Osteocyte (in vitro differentiated cells): ENCODE measurements around the gene REC8. TPM values are rescaled to one million over a fixed set of nuclear protein-coding genes. Genes with fewer than 3 reads are reported as not detected.

Source experiments
- DNase-seq: peaks from one replicate; pipeline ENCODE4 v3.0.0; 2021; ENCODE audit warnings: mixed read lengths; ENCODE audit not compliant: unreplicated experiment; ENCODE audit errors: extremely low spot score
- H3K27ac Mint-ChIP-seq: one replicate; pipeline ENCODE4 v1.8.0; 2021; ENCODE audit warnings: mild to moderate bottlenecking, mixed read lengths; ENCODE audit not compliant: unreplicated experiment
- H3K27me3 Mint-ChIP-seq: one replicate; pipeline ENCODE4 v1.8.0; 2021; ENCODE audit warnings: mixed read lengths; ENCODE audit not compliant: unreplicated experiment
- H3K36me3 Mint-ChIP-seq: one replicate; pipeline ENCODE4 v1.8.0; 2021; ENCODE audit warnings: mixed read lengths; ENCODE audit not compliant: unreplicated experiment
- H3K4me1 Mint-ChIP-seq: one replicate; pipeline ENCODE4 v1.8.0; 2021; ENCODE audit warnings: mixed read lengths; ENCODE audit not compliant: unreplicated experiment
- H3K4me3 Mint-ChIP-seq: one replicate; pipeline ENCODE4 v1.8.0; 2021; ENCODE audit warnings: mild to moderate bottlenecking, moderate library complexity, mixed read lengths; ENCODE audit not compliant: unreplicated experiment
- H3K9me3 Mint-ChIP-seq: one replicate; pipeline ENCODE4 v1.8.0; 2021; ENCODE audit warnings: mixed read lengths; ENCODE audit not compliant: unreplicated experiment
- CTCF ChIP-seq: fragments of 200-600 bp; sonication (generic); IDR thresholded peaks from 2 replicates; pipeline ENCODE4 v1.5.0; 2021; ENCODE audit warnings: antibody characterized with exemption, mild to moderate bottlenecking, moderate library complexity
- total RNA-seq: library from RNA; stranded (reverse); gene quantifications from 2 replicates; pipeline ENCODE4 v1.2.1, GENCODE V29; 2021

Gene REC8
- total RNA-seq, 1 donor from 2014 or later, result 8.1 TPM

- peak overlapping the region; percentile 10 for H3K4me3 Mint-ChIP-seq
- peaks cover 4% of the 10 kb centered on the region for H3K4me1 Mint-ChIP-seq
- no peaks in the 10 kb centered on the region for H3K27me3 Mint-ChIP-seq
- DNase-seq, result no peak
- no peaks in the 10 kb centered on the region for H3K9me3 Mint-ChIP-seq
- TF ChIP-seq CTCF, result no peak
- peaks cover 21% of the 10 kb centered on the region for H3K36me3 Mint-ChIP-seq
- H3K27ac Mint-ChIP-seq, result no peak overlapping the region
Observed at GRCh38 chr14:24172261-24172860, 481 bp downstream of the REC8 start.

- H3K4me3 Mint-ChIP-seq, result no peak overlapping the region
- no peaks in the 10 kb centered on the region for H3K9me3 Mint-ChIP-seq
- peaks cover 4% of the 10 kb centered on the region for H3K4me1 Mint-ChIP-seq
- no peaks in the 10 kb centered on the region for H3K27me3 Mint-ChIP-seq
- no peak for DNase-seq
- H3K27ac Mint-ChIP-seq, result no peak overlapping the region
- peaks cover 17% of the 10 kb centered on the region for H3K36me3 Mint-ChIP-seq
- no peak for TF ChIP-seq CTCF
Observed at GRCh38 chr14:24172871-24173281, 996 bp downstream of the REC8 start.

- H3K27me3 Mint-ChIP-seq, result no peaks in the 10 kb centered on the region
Observed at GRCh38 chr14:24176599-24176998, 4.7 kb downstream of the REC8 start.

GRCh38 chr14:24177041-24177825 is 5.4 kb downstream of the REC8 start:
- no peak for TF ChIP-seq CTCF
- Mint-ChIP-seq H3K4me3 (no peak overlapping the region), H3K27ac (no peak overlapping the region), H3K9me3 (no peaks in the 10 kb centered on the region), H3K36me3 (peaks cover 19% of the 10 kb centered on the region), H3K27me3 (no peaks in the 10 kb centered on the region), H3K4me1 (no peaks in the 10 kb centered on the region)
- no peak for DNase-seq

More at GRCh38 chr14:24176599-24176998, 4.7 kb downstream of the REC8 start:
- H3K9me3 Mint-ChIP-seq, result no peaks in the 10 kb centered on the region
- H3K4me1 Mint-ChIP-seq, result no peaks in the 10 kb centered on the region
- no peak for DNase-seq
- no peak overlapping the region for H3K27ac Mint-ChIP-seq
- no peak for TF ChIP-seq CTCF
- H3K4me3 Mint-ChIP-seq, result no peak overlapping the region
- H3K36me3 Mint-ChIP-seq, result peaks cover 19% of the 10 kb centered on the region

- no peak overlapping the region for H3K4me3 Mint-ChIP-seq
- H3K36me3 Mint-ChIP-seq, result peaks cover 22% of the 10 kb centered on the region
- no peak for DNase-seq
- no peaks in the 10 kb centered on the region for H3K27me3 Mint-ChIP-seq
- no peaks in the 10 kb centered on the region for H3K9me3 Mint-ChIP-seq
- no peak overlapping the region for H3K27ac Mint-ChIP-seq
- H3K4me1 Mint-ChIP-seq, result no peaks in the 10 kb centered on the region
- no peak for TF ChIP-seq CTCF
Observed at GRCh38 chr14:24177891-24178290, 6.0 kb downstream of the REC8 start.
